Fibroblast of pulmonary artery (primary cell): ENCODE results near the gene TBX2.

Experiments used
- DNase-seq: peaks from one replicate; pipeline ENCODE4 v3.0.0-alpha.2; 2010; ENCODE audit warnings: low read depth
- H3K4me3 ChIP-seq: replicated peaks from 2 replicates; pipeline ENCODE4 v1.5.1; 2011; ENCODE audit warnings: low read depth, mild to moderate bottlenecking, control low read depth, low read length, moderate library complexity
- TF ChIP-seq, protein P1 (sequence below): IDR thresholded peaks from 2 replicates; pipeline ENCODE4 v1.5.1; 2011; ENCODE audit warnings: mild to moderate bottlenecking, control low read depth, low read length, inconsistent platforms; ENCODE audit errors: missing control alignments

The TBX2 gene

DNA sequence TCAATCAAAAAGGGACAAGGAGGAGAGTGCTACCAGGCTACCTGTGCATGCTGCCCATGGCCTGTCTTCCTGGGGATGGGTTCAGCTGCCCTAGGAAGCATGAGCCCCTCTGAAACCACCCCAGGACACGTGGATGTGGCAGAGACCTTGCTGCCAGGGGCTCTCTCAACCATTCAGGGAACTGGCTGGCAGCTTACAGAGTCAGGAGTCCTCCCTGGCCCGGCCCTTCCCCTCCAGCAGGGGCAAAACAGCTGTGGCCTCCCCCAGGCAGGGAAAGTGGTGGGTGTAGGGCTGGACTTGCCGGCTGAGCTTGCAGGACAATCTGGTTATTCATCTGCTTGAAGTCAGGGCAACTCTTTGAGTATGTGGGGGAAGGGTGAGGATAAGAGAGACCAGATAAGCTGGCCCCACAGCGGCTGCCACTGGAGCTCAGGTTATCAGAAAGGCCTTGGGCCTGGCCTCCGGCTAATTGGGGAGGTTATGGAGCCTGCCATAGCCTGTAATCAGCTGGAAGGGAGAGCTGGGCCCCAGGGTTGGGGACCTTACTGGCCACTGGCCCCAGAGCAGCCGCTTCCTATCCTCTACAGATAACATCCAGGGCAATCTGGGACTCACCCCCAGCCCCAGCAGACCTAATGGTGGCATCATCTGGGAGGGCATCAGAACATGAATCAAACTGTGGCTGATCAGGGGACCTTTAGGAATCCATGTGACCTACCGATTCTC, 5.6 kb upstream of the TBX2 start:
- DNase-seq, result no peak
- no peak overlapping the region for H3K4me3 ChIP-seq
- TF ChIP-seq, protein P1, sequence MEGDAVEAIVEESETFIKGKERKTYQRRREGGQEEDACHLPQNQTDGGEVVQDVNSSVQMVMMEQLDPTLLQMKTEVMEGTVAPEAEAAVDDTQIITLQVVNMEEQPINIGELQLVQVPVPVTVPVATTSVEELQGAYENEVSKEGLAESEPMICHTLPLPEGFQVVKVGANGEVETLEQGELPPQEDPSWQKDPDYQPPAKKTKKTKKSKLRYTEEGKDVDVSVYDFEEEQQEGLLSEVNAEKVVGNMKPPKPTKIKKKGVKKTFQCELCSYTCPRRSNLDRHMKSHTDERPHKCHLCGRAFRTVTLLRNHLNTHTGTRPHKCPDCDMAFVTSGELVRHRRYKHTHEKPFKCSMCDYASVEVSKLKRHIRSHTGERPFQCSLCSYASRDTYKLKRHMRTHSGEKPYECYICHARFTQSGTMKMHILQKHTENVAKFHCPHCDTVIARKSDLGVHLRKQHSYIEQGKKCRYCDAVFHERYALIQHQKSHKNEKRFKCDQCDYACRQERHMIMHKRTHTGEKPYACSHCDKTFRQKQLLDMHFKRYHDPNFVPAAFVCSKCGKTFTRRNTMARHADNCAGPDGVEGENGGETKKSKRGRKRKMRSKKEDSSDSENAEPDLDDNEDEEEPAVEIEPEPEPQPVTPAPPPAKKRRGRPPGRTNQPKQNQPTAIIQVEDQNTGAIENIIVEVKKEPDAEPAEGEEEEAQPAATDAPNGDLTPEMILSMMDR, result no peak

DNA sequence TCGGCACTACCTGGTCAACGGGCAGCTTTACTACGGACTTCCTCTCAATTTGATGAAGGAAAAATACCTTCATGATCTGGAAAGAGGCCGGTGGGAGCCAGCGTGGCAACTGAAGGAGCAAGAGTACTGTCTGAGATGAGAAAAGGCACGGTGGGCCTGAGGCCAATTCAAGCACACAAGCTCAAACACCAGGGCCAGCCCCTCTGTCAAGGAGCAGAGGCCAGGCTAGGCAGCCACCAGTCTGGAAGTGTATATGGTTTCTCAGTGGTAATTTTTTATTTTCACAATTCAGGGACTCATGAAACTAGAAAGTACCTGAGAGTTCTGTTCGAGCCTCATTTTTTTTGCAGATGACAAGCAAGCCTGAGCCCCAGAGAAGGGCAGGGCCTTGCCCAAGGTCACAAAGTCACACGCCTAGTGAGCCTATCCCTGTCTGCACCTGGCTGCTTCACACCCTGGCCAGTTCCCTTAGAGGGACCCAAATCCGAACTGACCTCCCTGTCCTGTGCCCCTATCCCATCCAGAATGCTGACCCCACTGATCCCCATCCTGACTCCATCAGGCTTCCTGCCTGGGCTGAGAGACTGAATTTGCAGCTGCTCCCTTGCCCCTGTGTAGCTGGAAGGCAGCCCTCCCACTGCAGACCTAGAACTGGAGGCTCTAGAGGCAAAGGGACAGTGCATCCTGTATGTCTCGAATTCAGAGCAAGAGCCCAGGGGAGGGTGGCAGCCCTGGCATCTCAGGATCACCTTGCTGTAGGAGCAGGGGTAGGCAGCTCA, 4.8 kb upstream of the TBX2 start:
- no peak for DNase-seq
- TF ChIP-seq, protein P1, result no peak
- H3K4me3 ChIP-seq, result no peak overlapping the region

DNA sequence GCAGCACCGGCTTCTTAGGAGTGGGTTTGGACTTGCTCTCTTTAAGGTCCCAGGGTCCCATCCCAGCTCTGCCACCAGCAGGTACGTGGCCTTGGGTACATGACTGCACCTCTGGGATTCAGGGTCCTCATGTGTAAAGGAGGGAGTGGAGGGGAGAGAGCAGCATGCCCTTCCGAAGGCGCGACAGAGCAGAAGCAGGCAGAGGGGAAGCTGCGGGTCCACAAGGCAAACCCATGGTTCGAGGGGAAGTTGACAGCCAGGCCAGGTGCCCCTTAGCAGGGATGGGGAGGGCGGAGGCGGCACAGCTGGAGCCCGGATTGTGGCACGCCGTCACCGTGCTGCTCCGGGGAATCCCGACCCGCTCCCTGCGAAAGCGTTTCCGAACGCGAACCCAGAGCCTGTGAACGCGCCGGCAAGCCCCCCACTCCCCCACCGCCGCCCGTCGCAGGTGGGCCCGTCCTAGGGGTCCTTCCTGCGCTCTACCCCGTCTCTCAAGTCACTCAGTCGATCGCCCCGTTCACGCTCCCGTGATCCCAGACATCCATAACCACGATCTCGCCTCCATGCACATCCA, 4.1 kb upstream of the TBX2 start:
- DNase-seq, result no peak
- TF ChIP-seq, protein P1, result no peak
- H3K4me3 ChIP-seq, result no peak overlapping the region

DNA sequence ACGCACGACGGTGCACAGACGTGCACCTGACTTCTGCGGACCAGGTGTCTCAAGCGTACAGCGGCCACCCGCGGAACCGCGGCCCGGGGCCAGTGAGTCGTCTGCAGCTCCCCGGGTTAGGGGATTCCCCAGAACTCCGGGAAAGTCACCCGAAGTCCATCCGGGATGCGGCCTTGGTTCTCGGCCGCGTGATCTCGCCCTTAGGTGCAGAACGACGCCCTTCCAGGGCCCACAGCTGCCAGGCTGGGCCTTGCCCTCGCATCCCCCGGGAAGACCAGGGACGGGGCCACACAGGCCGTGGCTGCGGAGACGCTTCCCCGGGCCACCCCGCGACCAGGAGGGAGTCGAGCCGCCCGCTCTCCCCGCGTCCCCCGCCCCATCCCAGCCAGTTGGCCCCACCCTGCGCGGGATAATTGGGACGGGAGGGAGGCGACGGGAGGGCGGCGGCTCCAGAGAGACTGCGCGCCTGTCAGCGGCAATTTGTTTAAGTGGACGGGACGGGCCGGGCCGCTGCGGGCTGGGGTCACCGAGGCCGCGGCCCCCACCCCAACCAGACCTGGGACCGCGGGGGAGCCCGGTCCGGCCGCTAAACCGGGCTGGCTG, 3.6 kb upstream of the TBX2 start:
- H3K4me3 ChIP-seq, result no peak overlapping the region
- TF ChIP-seq, protein P1, result no peak
- no peak for DNase-seq

DNA sequence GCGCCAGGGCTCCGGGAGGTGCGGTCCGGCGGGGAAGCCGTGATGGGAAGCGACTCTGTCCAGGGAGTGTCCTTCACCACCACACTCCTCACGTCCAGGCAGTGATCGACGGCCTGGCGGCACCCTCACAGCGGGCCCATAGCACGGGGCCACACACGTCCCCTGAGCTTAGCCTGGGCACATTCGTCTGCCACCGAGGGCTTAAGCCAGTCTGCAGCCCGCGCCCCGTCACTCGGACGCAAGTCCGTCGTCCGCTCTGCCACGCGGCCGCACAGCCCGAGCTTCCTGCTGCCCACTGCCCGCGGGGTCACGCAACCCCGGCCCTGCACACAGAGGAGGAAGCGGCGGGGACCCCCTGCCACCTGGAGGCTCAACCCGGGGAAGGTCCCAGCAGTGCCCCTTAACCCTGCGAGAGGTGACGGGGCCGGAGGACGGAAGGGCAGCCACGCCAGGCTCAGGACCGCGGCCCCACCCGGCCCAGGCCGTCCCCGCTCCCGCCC, 3.0 kb upstream of the TBX2 start:
- no peak overlapping the region for H3K4me3 ChIP-seq
- no peak for DNase-seq
- TF ChIP-seq, protein P1, result no peak

DNA sequence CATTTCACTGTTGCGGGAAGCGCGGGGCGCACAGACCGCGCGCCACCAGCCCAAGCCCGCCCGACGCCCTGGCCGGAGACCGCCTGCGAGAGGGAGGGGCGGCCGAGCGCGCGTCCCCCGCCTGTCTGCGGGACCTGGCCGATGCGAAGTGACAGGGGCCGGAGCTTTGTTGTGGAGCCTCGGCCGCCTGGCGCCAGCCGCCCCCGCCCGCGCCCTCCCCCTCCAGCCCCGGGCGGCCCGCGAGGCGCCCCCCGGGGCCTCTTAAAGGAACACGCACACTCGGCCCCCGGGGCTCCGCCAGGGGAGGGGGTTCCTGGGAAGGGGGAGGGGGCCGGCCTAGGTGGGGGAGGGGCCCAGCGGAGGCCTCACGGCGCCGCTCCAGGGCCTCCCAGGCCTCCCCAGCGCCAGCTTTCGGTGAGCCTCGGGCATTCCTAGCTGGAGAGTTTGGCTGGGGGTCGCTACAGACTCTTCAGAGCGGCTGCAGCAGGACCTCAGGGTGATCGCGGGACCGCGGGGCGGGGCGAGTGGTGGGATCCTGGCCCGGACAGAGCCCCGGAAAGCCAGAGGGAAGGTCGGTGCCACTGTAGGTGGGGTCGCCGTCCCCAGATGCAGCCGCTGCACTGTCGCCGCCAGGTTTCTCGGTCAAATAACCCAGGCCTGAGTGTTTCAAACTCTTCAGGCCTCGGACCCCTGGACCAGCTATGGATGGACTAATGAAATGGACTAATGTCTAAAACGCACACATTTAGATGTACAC, 2.4 kb upstream of the TBX2 start:
- no peak for DNase-seq

More for the DNA sequence above, 2.4 kb upstream of the TBX2 start:
- no peak overlapping the region for H3K4me3 ChIP-seq
- TF ChIP-seq, protein P1, result no peak
